Keratinocyte (primary cell): ENCODE data around the gene RPTN.

Experiments
- EZH2 ChIP-seq: IDR thresholded peaks from one replicate; pipeline ENCODE4 v1.6.1; 2012; ENCODE audit warnings: inconsistent platforms, mild to moderate bottlenecking, low read length, moderate library complexity
- TF ChIP-seq, protein P1 (sequence below), 3 experiments: IDR thresholded peaks in 1 of 3; conservative IDR thresholded peaks in 1 of 3; optimal IDR thresholded peaks in 1 of 3; 2 replicates in 2 of 3; 3 replicates in 1 of 3; pipeline versions ENCODE3 to v1.5.1; 2011; ENCODE audit warnings: low read length in 3 of 3, mild to moderate bottlenecking in 3 of 3, moderate library complexity in 2 of 3, control low read depth in 1 of 3, inconsistent platforms in 1 of 3; ENCODE audit not compliant: insufficient read depth in 2 of 3; ENCODE audit errors: extremely low read depth in 1 of 3

DNA sequence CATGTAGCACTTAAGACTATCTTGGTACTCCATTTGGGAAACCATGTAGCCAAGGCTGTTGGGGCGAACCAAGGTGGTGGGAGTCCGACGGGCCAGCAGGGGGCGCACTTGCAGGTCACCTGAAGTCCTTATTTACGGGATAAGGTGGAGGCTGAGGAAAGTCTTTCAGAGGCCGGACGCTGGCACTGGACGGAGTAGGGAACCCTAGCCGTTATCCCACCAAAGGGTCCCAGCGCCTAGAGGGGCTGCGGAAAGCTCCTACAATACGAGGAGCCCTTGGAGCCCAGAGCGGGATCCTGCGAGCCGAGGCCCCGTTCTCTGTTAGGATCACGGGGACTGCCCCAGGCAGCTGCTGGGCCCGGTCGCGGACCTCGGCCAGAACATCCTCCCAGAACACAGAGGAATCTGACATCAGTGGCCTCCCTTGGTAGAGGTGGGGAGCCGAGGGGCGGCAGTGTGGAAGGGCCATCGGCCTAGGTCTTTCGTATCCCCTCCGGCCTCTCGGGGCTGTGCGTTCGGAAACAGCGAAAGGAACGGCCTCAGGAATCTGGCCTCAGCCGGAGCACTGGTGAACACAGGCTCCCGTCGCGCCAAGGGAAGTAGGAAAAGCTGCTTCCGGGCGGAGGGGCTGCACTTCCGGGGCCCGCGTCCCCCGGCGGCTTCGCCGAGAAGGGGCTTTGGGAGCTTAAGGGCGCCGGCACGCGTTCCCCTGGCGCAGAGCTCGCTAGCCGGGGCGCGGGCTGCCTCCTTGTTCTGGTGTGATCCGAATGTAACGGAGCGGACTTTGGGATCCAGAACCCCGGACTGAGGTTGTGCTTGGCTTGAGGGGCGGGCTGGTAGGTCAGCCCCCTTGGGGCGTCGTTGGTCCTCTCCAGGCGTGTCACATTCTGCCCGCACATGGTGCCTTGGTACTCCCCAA lies 29.9 kb upstream of the RPTN start:
- TF ChIP-seq, protein P1, sequence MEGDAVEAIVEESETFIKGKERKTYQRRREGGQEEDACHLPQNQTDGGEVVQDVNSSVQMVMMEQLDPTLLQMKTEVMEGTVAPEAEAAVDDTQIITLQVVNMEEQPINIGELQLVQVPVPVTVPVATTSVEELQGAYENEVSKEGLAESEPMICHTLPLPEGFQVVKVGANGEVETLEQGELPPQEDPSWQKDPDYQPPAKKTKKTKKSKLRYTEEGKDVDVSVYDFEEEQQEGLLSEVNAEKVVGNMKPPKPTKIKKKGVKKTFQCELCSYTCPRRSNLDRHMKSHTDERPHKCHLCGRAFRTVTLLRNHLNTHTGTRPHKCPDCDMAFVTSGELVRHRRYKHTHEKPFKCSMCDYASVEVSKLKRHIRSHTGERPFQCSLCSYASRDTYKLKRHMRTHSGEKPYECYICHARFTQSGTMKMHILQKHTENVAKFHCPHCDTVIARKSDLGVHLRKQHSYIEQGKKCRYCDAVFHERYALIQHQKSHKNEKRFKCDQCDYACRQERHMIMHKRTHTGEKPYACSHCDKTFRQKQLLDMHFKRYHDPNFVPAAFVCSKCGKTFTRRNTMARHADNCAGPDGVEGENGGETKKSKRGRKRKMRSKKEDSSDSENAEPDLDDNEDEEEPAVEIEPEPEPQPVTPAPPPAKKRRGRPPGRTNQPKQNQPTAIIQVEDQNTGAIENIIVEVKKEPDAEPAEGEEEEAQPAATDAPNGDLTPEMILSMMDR (optimal IDR thresholded peaks at IDR 0.05 in 1 of 3, IDR thresholded peaks at IDR 0.05 in 1 of 3, conservative IDR thresholded peaks at IDR 0.05 in 1 of 3; ENCODE audit: extremely low read depth in 1 of 3, insufficient read depth in 2 of 3, low read length in 3 of 3), result peak; percentile 80 to 85 (median 84)
- TF ChIP-seq EZH2, result no peak
